HEK293 (cell line): ENCODE measurements around the gene RSKR.

ENCODE experiments used
- CTCF ChIA-PET: fragments of 350-600 bp; formaldehyde crosslinking; extraction: SDS; loops from one replicate; lab custom pipeline; 2021; ENCODE audit warnings: antibody characterized with exemption; lab: Yijun Ruan, JAX
- POLR2A ChIA-PET: fragments of 300-600 bp; formaldehyde crosslinking; extraction: SDS; loops from one replicate; lab custom pipeline; 2020; ENCODE audit warnings: antibody characterized with exemption, inconsistent platforms; lab: Yijun Ruan, JAX
- H3K27ac ChIP-seq: fragments of 200-500 bp; sonication (Bioruptor generic); 2 replicates; pipeline ENCODE4 v1.5.1; 2014; ENCODE audit warnings: low read depth, low read length, control low read depth, inconsistent platforms; ENCODE audit errors: extremely low read depth
- H3K36me3 ChIP-seq, 2 experiments: fragments of 200-500 bp in 1 of 2; sonication (Bioruptor generic) in 1 of 2; 1 replicate in 1 of 2; 2 replicates in 1 of 2; pipeline ENCODE4 v1.5.1; 2014 to 2017; ENCODE audit warnings: inconsistent platforms in 2 of 2, low read length in 2 of 2; ENCODE audit not compliant: control insufficient read depth in 2 of 2, insufficient read depth in 1 of 2
- H3K4me1 ChIP-seq: fragments of 200-500 bp; sonication (Bioruptor generic); 2 replicates; pipeline ENCODE4 v1.5.1; 2014; ENCODE audit warnings: mild to moderate bottlenecking, low read length, inconsistent platforms; ENCODE audit not compliant: control insufficient read depth, insufficient read depth
- H3K4me3 ChIP-seq: 2 replicates; pipeline ENCODE4 v1.5.1; 2011; ENCODE audit warnings: low read depth, mild to moderate bottlenecking, control low read depth, low read length, moderate library complexity
- H3K9me3 ChIP-seq: fragments of 200-500 bp; sonication (Bioruptor generic); 2 replicates; pipeline ENCODE4 v1.5.1; 2014; ENCODE audit warnings: low read depth, low read length, inconsistent platforms; ENCODE audit not compliant: control insufficient read depth, insufficient read depth
- GLI2 ChIP-seq: fragments of 450-650 bp; formaldehyde crosslinking; IDR thresholded peaks from 2 replicates; pipeline ENCODE4; 2017; ENCODE audit warnings: missing biosample characterization, missing genetic modification characterization, low read depth, borderline replicate concordance
- HIC1 ChIP-seq: fragments of 450-650 bp; formaldehyde crosslinking; IDR thresholded peaks from 2 replicates; pipeline ENCODE4 v1.5.1; 2016; ENCODE audit warnings: missing biosample characterization, missing genetic modification characterization
- KLF17 ChIP-seq: fragments of 450-650 bp; formaldehyde crosslinking; IDR thresholded peaks from 2 replicates; pipeline ENCODE4 v1.5.1; 2016; ENCODE audit warnings: missing biosample characterization, missing genetic modification characterization
- SP2 ChIP-seq: fragments of 450-650 bp; formaldehyde crosslinking; IDR thresholded peaks from 2 replicates; pipeline ENCODE4 v1.5.1; 2016; ENCODE audit warnings: missing biosample characterization, missing genetic modification characterization
- TCF7L2 ChIP-seq: IDR thresholded peaks from 2 replicates; pipeline ENCODE4 v1.6.1; 2011; ENCODE audit warnings: low read depth, mild to moderate bottlenecking, inconsistent platforms, low read length, moderate library complexity, borderline replicate concordance
- ZBTB21 ChIP-seq: fragments of 450-650 bp; formaldehyde crosslinking; IDR thresholded peaks from 2 replicates; pipeline ENCODE4 v1.5.1; 2017; ENCODE audit warnings: missing biosample characterization, missing genetic modification characterization
- ZNF114 ChIP-seq: fragments of 450-650 bp; formaldehyde crosslinking; IDR thresholded peaks from 2 replicates; pipeline ENCODE4 v1.5.0; 2017; ENCODE audit warnings: missing biosample characterization, missing genetic modification characterization
- ZNF146 ChIP-seq: fragments of 450-650 bp; formaldehyde crosslinking; IDR thresholded peaks from 2 replicates; pipeline ENCODE4 v1.5.1; 2016; ENCODE audit warnings: missing biosample characterization, missing genetic modification characterization
- ZNF175 ChIP-seq: fragments of 450-650 bp; formaldehyde crosslinking; IDR thresholded peaks from 2 replicates; pipeline ENCODE4 v1.5.1; 2016; ENCODE audit warnings: missing biosample characterization, missing genetic modification characterization
- ZNF292 ChIP-seq: fragments of 450-650 bp; formaldehyde crosslinking; IDR thresholded peaks from 2 replicates; pipeline ENCODE4 v1.5.1; 2016; ENCODE audit warnings: low read depth, missing biosample characterization, missing genetic modification characterization, borderline replicate concordance
- ZNF311 ChIP-seq: fragments of 450-650 bp; formaldehyde crosslinking; IDR thresholded peaks from 2 replicates; pipeline ENCODE4 v1.5.1; 2017; ENCODE audit warnings: missing biosample characterization, missing genetic modification characterization, borderline replicate concordance
- ZNF394 ChIP-seq: fragments of 450-650 bp; formaldehyde crosslinking; IDR thresholded peaks from 2 replicates; pipeline ENCODE4 v1.5.1; 2016; ENCODE audit warnings: missing biosample characterization, missing genetic modification characterization, mild to moderate bottlenecking, moderate library complexity, borderline replicate concordance
- ZNF398 ChIP-seq: fragments of 450-650 bp; formaldehyde crosslinking; IDR thresholded peaks from 2 replicates; pipeline ENCODE4 v1.5.1; 2017; ENCODE audit warnings: missing biosample characterization, missing genetic modification characterization
- ZNF404 ChIP-seq: fragments of 450-650 bp; formaldehyde crosslinking; IDR thresholded peaks from 2 replicates; pipeline ENCODE4 v1.5.1; 2017; ENCODE audit warnings: missing biosample characterization, missing genetic modification characterization
- ZNF544 ChIP-seq: fragments of 450-650 bp; formaldehyde crosslinking; IDR thresholded peaks from 2 replicates; pipeline ENCODE4 v1.5.0; 2017; ENCODE audit warnings: missing biosample characterization, missing genetic modification characterization
- ZNF629 ChIP-seq: fragments of 450-650 bp; formaldehyde crosslinking; IDR thresholded peaks from 2 replicates; pipeline ENCODE4 v1.5.1; 2017; ENCODE audit warnings: missing biosample characterization, missing genetic modification characterization
- ZNF747 ChIP-seq: fragments of 450-650 bp; formaldehyde crosslinking; IDR thresholded peaks from 2 replicates; pipeline ENCODE4 v1.5.1; 2016; ENCODE audit warnings: missing biosample characterization, missing genetic modification characterization
- ZSCAN5A ChIP-seq: fragments of 450-650 bp; formaldehyde crosslinking; IDR thresholded peaks from 2 replicates; pipeline ENCODE4 v1.5.1; 2016; ENCODE audit warnings: missing biosample characterization, missing genetic modification characterization
- TF ChIP-seq, protein P1 (sequence below): fragments of 450-650 bp; formaldehyde crosslinking; IDR thresholded peaks from 2 replicates; pipeline ENCODE4 v1.5.1; 2017; ENCODE audit warnings: missing biosample characterization, missing genetic modification characterization
- TF ChIP-seq, protein P2 (sequence below): fragments of 450-650 bp; formaldehyde crosslinking; IDR thresholded peaks from 2 replicates; pipeline ENCODE4 v1.5.1; 2016; ENCODE audit warnings: missing biosample characterization, missing genetic modification characterization
- TF ChIP-seq, protein P3 (sequence below): fragments of 450-650 bp; formaldehyde crosslinking; IDR thresholded peaks from 2 replicates; pipeline ENCODE4 v1.5.1; 2016; ENCODE audit warnings: missing biosample characterization, missing genetic modification characterization

The RSKR gene

DNA sequence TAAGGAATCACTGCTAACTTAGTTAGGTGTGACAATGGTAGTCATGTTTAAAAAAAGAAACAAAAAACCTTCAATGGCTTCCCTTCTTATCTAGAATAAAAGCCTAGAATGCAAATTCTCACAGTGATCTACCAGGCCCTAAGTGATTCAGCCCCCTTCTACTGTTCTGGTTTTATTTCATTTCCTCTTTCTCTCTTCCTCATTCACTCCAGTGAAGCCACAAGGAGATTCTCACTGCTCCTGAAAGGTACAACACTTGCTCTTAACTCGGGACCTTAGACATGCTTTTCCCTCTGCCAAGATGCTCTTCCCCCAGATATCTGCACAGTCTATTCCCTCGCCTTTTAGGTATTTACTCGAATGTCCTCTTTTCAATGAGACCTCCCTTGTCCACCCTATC, 46.4 kb downstream of the RSKR start (continued):
- TF ChIP-seq, protein P1, sequence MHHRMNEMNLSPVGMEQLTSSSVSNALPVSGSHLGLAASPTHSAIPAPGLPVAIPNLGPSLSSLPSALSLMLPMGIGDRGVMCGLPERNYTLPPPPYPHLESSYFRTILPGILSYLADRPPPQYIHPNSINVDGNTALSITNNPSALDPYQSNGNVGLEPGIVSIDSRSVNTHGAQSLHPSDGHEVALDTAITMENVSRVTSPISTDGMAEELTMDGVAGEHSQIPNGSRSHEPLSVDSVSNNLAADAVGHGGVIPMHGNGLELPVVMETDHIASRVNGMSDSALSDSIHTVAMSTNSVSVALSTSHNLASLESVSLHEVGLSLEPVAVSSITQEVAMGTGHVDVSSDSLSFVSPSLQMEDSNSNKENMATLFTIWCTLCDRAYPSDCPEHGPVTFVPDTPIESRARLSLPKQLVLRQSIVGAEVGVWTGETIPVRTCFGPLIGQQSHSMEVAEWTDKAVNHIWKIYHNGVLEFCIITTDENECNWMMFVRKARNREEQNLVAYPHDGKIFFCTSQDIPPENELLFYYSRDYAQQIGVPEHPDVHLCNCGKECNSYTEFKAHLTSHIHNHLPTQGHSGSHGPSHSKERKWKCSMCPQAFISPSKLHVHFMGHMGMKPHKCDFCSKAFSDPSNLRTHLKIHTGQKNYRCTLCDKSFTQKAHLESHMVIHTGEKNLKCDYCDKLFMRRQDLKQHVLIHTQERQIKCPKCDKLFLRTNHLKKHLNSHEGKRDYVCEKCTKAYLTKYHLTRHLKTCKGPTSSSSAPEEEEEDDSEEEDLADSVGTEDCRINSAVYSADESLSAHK (tag by site-specific recombination) = no peak
- TF ChIP-seq ZNF629 (tag by site-specific recombination) (no peak), GLI2 (no peak), ZBTB21 (tag by site-specific recombination) (no peak), KLF17 (tag by site-specific recombination) (no peak), ZNF114 (tag by site-specific recombination) (no peak), ZNF292 (no peak), ZNF398 (no peak), SP2 (no peak), HIC1 (tag by site-specific recombination) (no peak)
- TF ChIP-seq, protein P2, sequence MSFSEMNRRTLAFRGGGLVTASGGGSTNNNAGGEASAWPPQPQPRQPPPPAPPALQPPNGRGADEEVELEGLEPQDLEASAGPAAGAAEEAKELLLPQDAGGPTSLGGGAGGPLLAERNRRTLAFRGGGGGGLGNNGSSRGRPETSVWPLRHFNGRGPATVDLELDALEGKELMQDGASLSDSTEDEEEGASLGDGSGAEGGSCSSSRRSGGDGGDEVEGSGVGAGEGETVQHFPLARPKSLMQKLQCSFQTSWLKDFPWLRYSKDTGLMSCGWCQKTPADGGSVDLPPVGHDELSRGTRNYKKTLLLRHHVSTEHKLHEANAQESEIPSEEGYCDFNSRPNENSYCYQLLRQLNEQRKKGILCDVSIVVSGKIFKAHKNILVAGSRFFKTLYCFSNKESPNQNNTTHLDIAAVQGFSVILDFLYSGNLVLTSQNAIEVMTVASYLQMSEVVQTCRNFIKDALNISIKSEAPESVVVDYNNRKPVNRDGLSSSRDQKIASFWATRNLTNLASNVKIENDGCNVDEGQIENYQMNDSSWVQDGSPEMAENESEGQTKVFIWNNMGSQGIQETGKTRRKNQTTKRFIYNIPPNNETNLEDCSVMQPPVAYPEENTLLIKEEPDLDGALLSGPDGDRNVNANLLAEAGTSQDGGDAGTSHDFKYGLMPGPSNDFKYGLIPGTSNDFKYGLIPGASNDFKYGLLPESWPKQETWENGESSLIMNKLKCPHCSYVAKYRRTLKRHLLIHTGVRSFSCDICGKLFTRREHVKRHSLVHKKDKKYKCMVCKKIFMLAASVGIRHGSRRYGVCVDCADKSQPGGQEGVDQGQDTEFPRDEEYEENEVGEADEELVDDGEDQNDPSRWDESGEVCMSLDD (tag by site-specific recombination) = no peak

DNA sequence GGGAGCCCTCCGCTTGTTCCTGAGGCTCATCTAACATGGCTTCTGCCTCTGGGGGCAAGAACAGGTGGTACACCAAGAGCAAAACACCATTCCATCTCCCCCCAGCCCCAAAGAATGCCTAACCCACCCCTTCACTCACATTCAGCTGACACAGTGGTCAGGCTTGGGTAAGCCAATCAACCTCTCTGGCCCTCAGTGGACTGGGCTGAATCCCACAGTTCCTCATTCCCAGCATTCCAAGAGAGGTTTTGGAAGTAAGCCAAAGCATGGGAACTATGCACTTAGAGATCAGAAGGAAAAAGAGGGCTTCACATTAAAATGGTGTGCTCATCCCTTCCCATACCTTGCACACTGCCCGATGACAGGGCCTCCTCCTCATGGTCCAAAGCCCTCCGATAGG, 50.5 kb downstream of the RSKR start:
- CTCF ChIA-PET = interaction anchor here (0.6 kb wide), 1 partner anchor 25 kb away, joined by 3 read pairs; no protein-coding TSS in a partner anchor
- TF ChIP-seq ZNF394 (tag by site-specific recombination) (no peak), ZNF175 (tag by site-specific recombination) (no peak), ZNF311 (tag by site-specific recombination) (no peak), ZNF404 (tag by site-specific recombination) (no peak), ZNF544 (no peak), ZNF747 (tag by site-specific recombination) (no peak), TCF7L2 (no peak), ZNF146 (tag by site-specific recombination) (no peak), ZSCAN5A (tag by site-specific recombination) (no peak)
- TF ChIP-seq, protein P2 (tag by site-specific recombination) = no peak
- TF ChIP-seq, protein P3, sequence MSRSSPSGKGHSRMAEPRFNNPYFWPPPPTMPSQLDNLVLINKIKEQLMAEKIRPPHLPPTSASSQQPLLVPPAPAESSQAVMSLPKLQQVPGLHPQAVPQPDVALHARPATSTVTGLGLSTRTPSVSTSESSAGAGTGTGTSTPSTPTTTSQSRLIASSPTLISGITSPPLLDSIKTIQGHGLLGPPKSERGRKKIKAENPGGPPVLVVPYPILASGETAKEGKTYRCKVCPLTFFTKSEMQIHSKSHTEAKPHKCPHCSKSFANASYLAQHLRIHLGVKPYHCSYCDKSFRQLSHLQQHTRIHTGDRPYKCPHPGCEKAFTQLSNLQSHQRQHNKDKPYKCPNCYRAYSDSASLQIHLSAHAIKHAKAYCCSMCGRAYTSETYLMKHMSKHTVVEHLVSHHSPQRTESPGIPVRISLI (tag by site-specific recombination) = no peak

More for the DNA sequence above, 50.5 kb downstream of the RSKR start:
- Histone ChIP-seq H3K9me3 (no peaks in the 10 kb centered on the region), H3K36me3 (peaks cover 68 to 84% of the 10 kb centered on the region in 2 experiments), H3K4me1 (no peaks in the 10 kb centered on the region), H3K27ac (no peak overlapping the region), H3K4me3 (no peak overlapping the region)
- POLR2A ChIA-PET = interaction anchor here (1.2 to 1.8 kb wide), 2 partner anchors 10 to 13 kb away, joined by 5 read pairs; partner anchors contain the start of gene ALDOC
